Progenitor cell of endocrine pancreas (in vitro differentiated cells): Measurements from ENCODE around the gene GRIA4. TPM values are rescaled to one million over a fixed set of nuclear protein-coding genes. Genes with fewer than 3 reads are reported as not detected.

Experiments used
- DNase-seq: peaks from one replicate; pipeline ENCODE4 v3.0.0; 2021; ENCODE audit warnings: low spot score; ENCODE audit not compliant: unreplicated experiment
- H3K27ac Mint-ChIP-seq: 2 replicates; pipeline ENCODE4 v1.8.0; 2021; ENCODE audit warnings: mild to moderate bottlenecking, moderate library complexity, mixed read lengths
- H3K27me3 Mint-ChIP-seq: 2 replicates; pipeline ENCODE4 v1.8.0; 2021; ENCODE audit warnings: mixed read lengths
- H3K36me3 Mint-ChIP-seq: 2 replicates; pipeline ENCODE4 v1.8.0; 2022; ENCODE audit warnings: mixed read lengths; ENCODE audit not compliant: insufficient read depth
- H3K4me1 Mint-ChIP-seq: 2 replicates; pipeline ENCODE4 v1.8.0; 2021; ENCODE audit warnings: low read depth, mixed read lengths
- H3K4me3 Mint-ChIP-seq: 2 replicates; pipeline ENCODE4 v1.8.0; 2021; ENCODE audit warnings: low read depth, mild to moderate bottlenecking, moderate library complexity, mixed read lengths
- H3K9me3 Mint-ChIP-seq: 2 replicates; pipeline ENCODE4 v1.8.0; 2021; ENCODE audit warnings: low read depth, mixed read lengths
- CTCF ChIP-seq: fragments of 200-600 bp; sonication (generic); IDR thresholded peaks from one replicate; pipeline ENCODE4 v1.5.0; 2021; ENCODE audit warnings: antibody characterized with exemption, mild to moderate bottlenecking; ENCODE audit not compliant: unreplicated experiment
- total RNA-seq: library from RNA; stranded (reverse); gene quantifications from 2 replicates; pipeline ENCODE4 v1.2.1, GENCODE V29; 2021

Gene GRIA4
- total RNA-seq, 1 donor from 2014 or later, result 1.3 TPM

GRCh38 chr11:105647780-105648179, 37.9 kb downstream of the GRIA4 start:
- H3K27me3 Mint-ChIP-seq, result no peaks in the 10 kb centered on the region
- no peak for DNase-seq
- no peak overlapping the region for H3K4me3 Mint-ChIP-seq
- peaks cover 12% of the 10 kb centered on the region for H3K9me3 Mint-ChIP-seq
- H3K4me1 Mint-ChIP-seq, result no peaks in the 10 kb centered on the region
- no peak for TF ChIP-seq CTCF
- H3K27ac Mint-ChIP-seq, result no peak overlapping the region
- H3K36me3 Mint-ChIP-seq, result no peaks in the 10 kb centered on the region

GRCh38 chr11:105648762-105649161, 38.9 kb downstream of the GRIA4 start:
- no peak for DNase-seq
- Mint-ChIP-seq H3K4me3 (no peak overlapping the region), H3K27me3 (no peaks in the 10 kb centered on the region), H3K27ac (no peak overlapping the region), H3K4me1 (no peaks in the 10 kb centered on the region), H3K36me3 (no peaks in the 10 kb centered on the region), H3K9me3 (peaks cover 12% of the 10 kb centered on the region)
- no peak for TF ChIP-seq CTCF

GRCh38 chr11:105665281-105665680, 55.4 kb downstream of the GRIA4 start:
- no peak for DNase-seq
- Mint-ChIP-seq H3K4me1 (no peaks in the 10 kb centered on the region), H3K4me3 (no peak overlapping the region), H3K36me3 (no peaks in the 10 kb centered on the region), H3K27ac (no peak overlapping the region), H3K9me3 (no peaks in the 10 kb centered on the region), H3K27me3 (no peaks in the 10 kb centered on the region)
- TF ChIP-seq CTCF, result no peak

- no peak overlapping the region for H3K27ac Mint-ChIP-seq
- H3K36me3 Mint-ChIP-seq, result no peaks in the 10 kb centered on the region
- no peak for TF ChIP-seq CTCF
- no peak for DNase-seq
- H3K27me3 Mint-ChIP-seq, result no peaks in the 10 kb centered on the region
- H3K4me1 Mint-ChIP-seq, result no peaks in the 10 kb centered on the region
- H3K9me3 Mint-ChIP-seq, result no peaks in the 10 kb centered on the region
- no peak overlapping the region for H3K4me3 Mint-ChIP-seq
These were observed 57.6 kb downstream of the GRIA4 start for GRCh38 chr11:105667441-105667840.

GRCh38 chr11:105670811-105671210, 60.9 kb downstream of the GRIA4 start:
- TF ChIP-seq CTCF, result no peak
- no peak for DNase-seq
- Mint-ChIP-seq H3K4me1 (no peaks in the 10 kb centered on the region), H3K27me3 (no peaks in the 10 kb centered on the region), H3K4me3 (no peak overlapping the region), H3K27ac (no peak overlapping the region), H3K9me3 (no peaks in the 10 kb centered on the region), H3K36me3 (no peaks in the 10 kb centered on the region)
